ENCODE measurements around the gene NME4. TPM values are rescaled to one million over a fixed set of nuclear protein-coding genes. Genes with fewer than 3 reads are reported as not detected.
"Not testable (repeated sequence)": the region's sequence is repeated elsewhere in the genome, so short reads cannot be mapped to it uniquely, and the experiment has no call there.

NME4 gene
- total RNA-seq, 4 donors from 2014 or later: 25.3 to 29.9 (median 27.7) TPM

GRCh38 chr16:407253-407652, 10.3 kb downstream of the NME4 start:
- H3K27me3 ChIP-seq: no peaks in the 10 kb centered on the region
- WGBS: 87% methylated on average over 11 of the region's 16 CpGs
- H3K36me3 ChIP-seq: peaks cover 28% of the 10 kb centered on the region

DNA sequence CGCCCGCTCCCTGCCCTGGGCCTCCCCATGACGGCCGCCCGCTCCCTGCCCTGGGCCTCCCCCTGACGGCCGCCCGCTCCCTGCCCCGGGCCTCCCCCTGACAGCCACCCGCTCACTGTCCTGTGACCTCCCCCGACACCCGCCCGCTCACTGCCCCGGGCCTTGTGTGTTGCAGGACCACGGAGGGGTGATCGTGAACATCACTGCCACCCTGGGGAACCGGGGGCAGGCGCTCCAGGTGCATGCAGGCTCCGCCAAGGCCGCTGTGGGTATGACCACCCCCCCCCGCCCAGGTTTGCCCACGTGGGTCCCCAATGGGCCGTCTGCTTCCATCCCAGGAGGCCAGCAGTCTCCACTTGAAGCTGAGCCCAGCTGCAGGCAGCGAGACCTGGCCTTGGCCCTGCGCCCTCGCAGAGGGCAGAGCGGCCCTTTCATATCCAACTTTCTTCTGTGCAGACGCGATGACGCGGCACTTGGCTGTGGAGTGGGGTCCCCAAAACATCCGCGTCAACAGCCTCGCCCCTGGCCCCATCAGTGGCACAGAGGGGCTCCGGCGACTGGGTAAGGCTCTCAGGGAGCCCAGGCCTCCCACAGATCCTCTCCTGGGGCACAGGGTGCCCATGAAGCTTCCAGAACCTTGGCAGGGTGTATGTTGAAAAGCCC, 13.6 kb downstream of the NME4 start:
- TF ChIP-seq EP300 (IDR thresholded peaks at IDR 0.05) (no peak), POLR2A (IDR thresholded peaks at IDR 0.05) (no peak), POLR2AphosphoS5 (IDR thresholded peaks at IDR 0.05) (no peak)
- TF ChIP-seq, protein P1, sequence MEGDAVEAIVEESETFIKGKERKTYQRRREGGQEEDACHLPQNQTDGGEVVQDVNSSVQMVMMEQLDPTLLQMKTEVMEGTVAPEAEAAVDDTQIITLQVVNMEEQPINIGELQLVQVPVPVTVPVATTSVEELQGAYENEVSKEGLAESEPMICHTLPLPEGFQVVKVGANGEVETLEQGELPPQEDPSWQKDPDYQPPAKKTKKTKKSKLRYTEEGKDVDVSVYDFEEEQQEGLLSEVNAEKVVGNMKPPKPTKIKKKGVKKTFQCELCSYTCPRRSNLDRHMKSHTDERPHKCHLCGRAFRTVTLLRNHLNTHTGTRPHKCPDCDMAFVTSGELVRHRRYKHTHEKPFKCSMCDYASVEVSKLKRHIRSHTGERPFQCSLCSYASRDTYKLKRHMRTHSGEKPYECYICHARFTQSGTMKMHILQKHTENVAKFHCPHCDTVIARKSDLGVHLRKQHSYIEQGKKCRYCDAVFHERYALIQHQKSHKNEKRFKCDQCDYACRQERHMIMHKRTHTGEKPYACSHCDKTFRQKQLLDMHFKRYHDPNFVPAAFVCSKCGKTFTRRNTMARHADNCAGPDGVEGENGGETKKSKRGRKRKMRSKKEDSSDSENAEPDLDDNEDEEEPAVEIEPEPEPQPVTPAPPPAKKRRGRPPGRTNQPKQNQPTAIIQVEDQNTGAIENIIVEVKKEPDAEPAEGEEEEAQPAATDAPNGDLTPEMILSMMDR (IDR thresholded peaks at IDR 0.05): no peak
- Histone ChIP-seq H3K27ac (no peak overlapping the region), H3K4me3 (no peak overlapping the region), H3K9me3 (no peaks in the 10 kb centered on the region), H3K4me1 (no peaks in the 10 kb centered on the region), H3K36me3 (peaks cover 28% of the 10 kb centered on the region), H3K27me3 (no peaks in the 10 kb centered on the region)
- no peak for DNase-seq (ENCODE audit: low spot score in 2 of 2)
- 89% methylated on average over 27 of the region's 36 CpGs for WGBS

More at GRCh38 chr16:407253-407652, 10.3 kb downstream of the NME4 start:
- Histone ChIP-seq H3K27ac (no peak overlapping the region), H3K4me1 (peaks cover 3% of the 10 kb centered on the region), H3K4me3 (no peak overlapping the region), H3K9me3 (no peaks in the 10 kb centered on the region)
- DNase-seq (ENCODE audit: low spot score in 2 of 2): no peak
- TF ChIP-seq POLR2AphosphoS5 (IDR thresholded peaks at IDR 0.05) (no peak), EP300 (IDR thresholded peaks at IDR 0.05) (no peak), POLR2A (IDR thresholded peaks at IDR 0.05) (no peak)
- TF ChIP-seq, protein P1 (IDR thresholded peaks at IDR 0.05): no peak

DNA sequence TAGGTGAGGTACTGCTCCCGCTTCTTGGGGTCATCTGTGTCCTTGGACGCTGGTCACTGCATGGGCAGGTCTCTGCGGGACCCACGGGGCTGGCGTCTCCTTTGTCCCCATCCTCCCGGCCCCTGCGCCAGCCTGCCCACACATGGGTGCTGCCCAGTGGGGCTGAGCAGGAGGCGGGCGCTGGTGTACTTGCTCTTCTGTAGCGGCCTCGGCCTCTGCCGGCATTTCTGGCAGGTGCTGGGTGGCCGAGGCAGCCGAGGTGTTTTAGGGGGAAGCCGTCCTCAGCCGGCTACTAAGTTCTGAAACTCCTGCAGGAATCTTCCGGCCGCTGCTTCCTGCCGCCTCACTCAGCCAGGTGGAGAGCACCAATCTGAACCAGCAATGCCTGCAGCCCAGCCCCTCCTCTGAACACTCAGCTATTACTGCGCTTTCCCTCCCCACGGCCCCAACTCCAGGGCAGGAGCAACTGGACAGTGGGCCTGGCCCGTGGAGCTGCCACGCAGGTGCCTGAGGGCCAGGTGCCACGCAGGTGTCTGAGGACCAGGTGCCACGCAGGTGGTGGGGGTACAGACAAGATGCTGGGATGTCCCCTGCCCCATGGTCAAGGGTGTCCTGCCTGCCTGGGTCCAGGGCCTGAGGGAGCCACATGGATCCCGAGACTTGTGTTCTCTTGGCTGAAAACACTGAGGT, 14.7 kb downstream of the NME4 start:
- no peaks in the 10 kb centered on the region for H3K9me3 ChIP-seq
- TF ChIP-seq POLR2AphosphoS5 (IDR thresholded peaks at IDR 0.05) (no peak), EP300 (IDR thresholded peaks at IDR 0.05) (no peak), POLR2A (IDR thresholded peaks at IDR 0.05) (no peak)
- TF ChIP-seq, protein P1 (IDR thresholded peaks at IDR 0.05): no peak
- H3K27ac ChIP-seq: no peak overlapping the region
- no peaks in the 10 kb centered on the region for H3K27me3 ChIP-seq
- peaks cover 28% of the 10 kb centered on the region for H3K36me3 ChIP-seq
- whole genome bisulfite sequencing: 90% methylated on average over 4 of the region's 26 CpGs
- no peak for DNase-seq (ENCODE audit: low spot score in 2 of 2)
- no peak overlapping the region for H3K4me3 ChIP-seq
- no peaks in the 10 kb centered on the region for H3K4me1 ChIP-seq

DNA sequence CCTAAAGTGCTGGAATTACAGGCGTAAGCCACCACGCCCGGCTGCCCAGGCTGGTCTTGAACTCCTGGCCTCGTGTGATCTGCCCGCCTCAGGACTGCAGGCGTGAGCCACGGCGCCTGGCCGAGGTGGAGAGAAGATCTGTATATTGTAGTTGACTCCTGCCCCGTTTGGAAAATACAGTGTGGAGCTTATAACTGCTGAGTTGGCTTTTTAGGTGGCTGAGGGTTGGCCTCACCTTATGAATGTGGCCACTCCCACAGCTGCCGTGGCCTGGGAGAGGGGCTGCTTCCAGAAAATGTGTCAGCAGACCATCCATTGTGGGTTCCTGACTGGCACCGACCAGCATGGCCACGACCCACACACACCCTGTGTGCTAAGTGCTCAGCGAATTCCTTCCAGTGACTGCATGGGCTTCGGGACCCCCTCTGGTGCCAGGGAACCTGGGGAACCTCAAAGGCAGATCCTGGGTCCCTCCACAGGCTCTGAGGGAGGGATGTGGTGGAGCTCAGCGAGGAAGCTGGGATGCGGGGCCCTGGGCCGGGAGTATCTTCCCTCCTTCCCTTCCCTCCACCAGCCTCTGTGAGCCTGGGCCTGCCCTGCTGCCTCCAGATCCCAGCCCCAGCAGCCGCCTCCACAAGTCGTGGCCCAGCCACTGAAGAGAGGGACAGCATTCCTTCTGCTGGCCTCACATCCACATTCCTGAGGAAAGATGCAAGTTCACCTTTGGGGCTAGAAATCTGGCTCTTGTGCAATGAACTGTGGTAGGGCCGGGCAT, 17.6 kb downstream of the NME4 start:
- H3K4me3 ChIP-seq: no peak overlapping the region
- DNase-seq (ENCODE audit: low spot score in 2 of 2): no peak
- H3K27ac ChIP-seq: no peak overlapping the region
- TF ChIP-seq EP300 (IDR thresholded peaks at IDR 0.05) (no peak), POLR2A (IDR thresholded peaks at IDR 0.05) (no peak), POLR2AphosphoS5 (IDR thresholded peaks at IDR 0.05) (no peak)
- TF ChIP-seq, protein P1 (IDR thresholded peaks at IDR 0.05): no peak
- H3K9me3 ChIP-seq: no peaks in the 10 kb centered on the region
- 79% methylated on average over 11 of the region's 21 CpGs for WGBS
- H3K27me3 ChIP-seq: no peaks in the 10 kb centered on the region
- peaks cover 24% of the 10 kb centered on the region for H3K36me3 ChIP-seq
- no peaks in the 10 kb centered on the region for H3K4me1 ChIP-seq

GRCh38 chr16:415170-415498, 18.1 kb downstream of the NME4 start:
- H3K36me3 ChIP-seq: peaks cover 21% of the 10 kb centered on the region
- not testable (repeated sequence) for H3K27me3 ChIP-seq; H3K4me1 ChIP-seq; DNase-seq (ENCODE audit: low spot score in 2 of 2); H3K4me3 ChIP-seq; H3K27ac ChIP-seq; H3K9me3 ChIP-seq
- 98% methylated on average over 3 of the region's 3 CpGs for WGBS

- H3K4me1 ChIP-seq: peaks cover 33% of the 10 kb centered on the region
- H3K27me3 ChIP-seq; H3K4me3 ChIP-seq; H3K27ac ChIP-seq; DNase-seq (ENCODE audit: low spot score in 2 of 2); H3K36me3 ChIP-seq; H3K9me3 ChIP-seq: not testable (repeated sequence)
- whole genome bisulfite sequencing: 94% methylated on average over 13 of the region's 13 CpGs
Measured at GRCh38 chr16:422179-422578, 25.2 kb downstream of the NME4 start.

Data from suprapubic skin (tissue), 4 donors.